A673 (cell line): ENCODE results near the gene KLHL5.

Source experiments
- EZH2 ChIP-seq: fragments of 200-600 bp; sonication (generic); IDR thresholded peaks from 2 replicates; pipeline ENCODE4 v1.6.1; 2017; ENCODE audit warnings: borderline replicate concordance, low read depth, mild to moderate bottlenecking, mixed read lengths, antibody characterized with exemption, low read length; ENCODE audit not compliant: poor library complexity, severe bottlenecking
- TF ChIP-seq, protein P1 (sequence below): fragments of 300-800, 200-600 bp; sonication (generic); conservative IDR thresholded peaks from 2 replicates; pipeline ENCODE4 v1.5.1; 2017; ENCODE audit warnings: low read depth, mild to moderate bottlenecking, antibody characterized with exemption, low read length, moderate library complexity, mixed read lengths

- TF ChIP-seq, protein P1, sequence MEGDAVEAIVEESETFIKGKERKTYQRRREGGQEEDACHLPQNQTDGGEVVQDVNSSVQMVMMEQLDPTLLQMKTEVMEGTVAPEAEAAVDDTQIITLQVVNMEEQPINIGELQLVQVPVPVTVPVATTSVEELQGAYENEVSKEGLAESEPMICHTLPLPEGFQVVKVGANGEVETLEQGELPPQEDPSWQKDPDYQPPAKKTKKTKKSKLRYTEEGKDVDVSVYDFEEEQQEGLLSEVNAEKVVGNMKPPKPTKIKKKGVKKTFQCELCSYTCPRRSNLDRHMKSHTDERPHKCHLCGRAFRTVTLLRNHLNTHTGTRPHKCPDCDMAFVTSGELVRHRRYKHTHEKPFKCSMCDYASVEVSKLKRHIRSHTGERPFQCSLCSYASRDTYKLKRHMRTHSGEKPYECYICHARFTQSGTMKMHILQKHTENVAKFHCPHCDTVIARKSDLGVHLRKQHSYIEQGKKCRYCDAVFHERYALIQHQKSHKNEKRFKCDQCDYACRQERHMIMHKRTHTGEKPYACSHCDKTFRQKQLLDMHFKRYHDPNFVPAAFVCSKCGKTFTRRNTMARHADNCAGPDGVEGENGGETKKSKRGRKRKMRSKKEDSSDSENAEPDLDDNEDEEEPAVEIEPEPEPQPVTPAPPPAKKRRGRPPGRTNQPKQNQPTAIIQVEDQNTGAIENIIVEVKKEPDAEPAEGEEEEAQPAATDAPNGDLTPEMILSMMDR = no peak
- no peak for TF ChIP-seq EZH2
Measured at GRCh38 chr4:39085891-39086290, 23.9 kb downstream of the KLHL5 start.
